GM12865 (cell line): ENCODE measurements around the gene MRFAP1L1.

Experiments
- DNase-seq: peaks from one replicate; pipeline ENCODE4 v3.0.0; 2010; ENCODE audit warnings: low read depth
- H3K4me3 ChIP-seq: 2 replicates; pipeline ENCODE4 v1.5.1; 2011; ENCODE audit warnings: mild to moderate bottlenecking, low read depth, low read length, control low read depth
- TF ChIP-seq, protein P1 (sequence below): IDR thresholded peaks from 2 replicates; pipeline ENCODE4 v1.5.1; 2011; ENCODE audit warnings: low read length, control low read depth, low read depth, inconsistent platforms; ENCODE audit not compliant: insufficient read depth; ENCODE audit errors: missing control alignments

The MRFAP1L1 gene

DNA sequence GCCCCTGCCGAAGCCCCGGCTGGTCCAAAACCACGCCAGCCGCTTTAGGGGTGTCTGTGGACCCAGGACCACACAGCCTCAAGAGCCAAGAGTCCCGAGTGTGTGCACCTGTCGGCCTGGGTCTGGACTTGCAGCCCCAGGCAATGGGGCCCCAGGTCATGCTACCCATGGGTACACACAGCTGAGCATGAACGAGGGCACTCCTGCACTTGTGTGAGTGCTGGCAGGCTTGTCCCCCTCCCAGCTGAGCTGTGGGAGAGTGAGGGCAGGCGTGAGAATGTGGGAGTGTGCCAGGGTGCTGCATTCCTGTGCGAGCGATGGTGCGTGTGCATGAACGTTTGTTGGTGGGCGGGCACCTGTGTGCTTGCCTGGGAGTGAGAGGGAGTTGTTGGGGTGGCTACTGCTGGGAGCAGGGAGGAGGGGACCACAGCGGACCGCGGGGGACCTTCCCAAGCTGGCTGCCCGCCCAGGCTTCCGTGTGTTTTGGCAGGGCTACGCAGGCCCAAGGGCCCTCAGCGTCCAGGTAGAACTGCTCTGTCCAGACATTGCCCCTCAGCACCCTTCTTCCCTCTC, 37.1 kb upstream of the MRFAP1L1 start:
- no peak overlapping the region for H3K4me3 ChIP-seq
- TF ChIP-seq, protein P1, sequence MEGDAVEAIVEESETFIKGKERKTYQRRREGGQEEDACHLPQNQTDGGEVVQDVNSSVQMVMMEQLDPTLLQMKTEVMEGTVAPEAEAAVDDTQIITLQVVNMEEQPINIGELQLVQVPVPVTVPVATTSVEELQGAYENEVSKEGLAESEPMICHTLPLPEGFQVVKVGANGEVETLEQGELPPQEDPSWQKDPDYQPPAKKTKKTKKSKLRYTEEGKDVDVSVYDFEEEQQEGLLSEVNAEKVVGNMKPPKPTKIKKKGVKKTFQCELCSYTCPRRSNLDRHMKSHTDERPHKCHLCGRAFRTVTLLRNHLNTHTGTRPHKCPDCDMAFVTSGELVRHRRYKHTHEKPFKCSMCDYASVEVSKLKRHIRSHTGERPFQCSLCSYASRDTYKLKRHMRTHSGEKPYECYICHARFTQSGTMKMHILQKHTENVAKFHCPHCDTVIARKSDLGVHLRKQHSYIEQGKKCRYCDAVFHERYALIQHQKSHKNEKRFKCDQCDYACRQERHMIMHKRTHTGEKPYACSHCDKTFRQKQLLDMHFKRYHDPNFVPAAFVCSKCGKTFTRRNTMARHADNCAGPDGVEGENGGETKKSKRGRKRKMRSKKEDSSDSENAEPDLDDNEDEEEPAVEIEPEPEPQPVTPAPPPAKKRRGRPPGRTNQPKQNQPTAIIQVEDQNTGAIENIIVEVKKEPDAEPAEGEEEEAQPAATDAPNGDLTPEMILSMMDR = no peak

DNA sequence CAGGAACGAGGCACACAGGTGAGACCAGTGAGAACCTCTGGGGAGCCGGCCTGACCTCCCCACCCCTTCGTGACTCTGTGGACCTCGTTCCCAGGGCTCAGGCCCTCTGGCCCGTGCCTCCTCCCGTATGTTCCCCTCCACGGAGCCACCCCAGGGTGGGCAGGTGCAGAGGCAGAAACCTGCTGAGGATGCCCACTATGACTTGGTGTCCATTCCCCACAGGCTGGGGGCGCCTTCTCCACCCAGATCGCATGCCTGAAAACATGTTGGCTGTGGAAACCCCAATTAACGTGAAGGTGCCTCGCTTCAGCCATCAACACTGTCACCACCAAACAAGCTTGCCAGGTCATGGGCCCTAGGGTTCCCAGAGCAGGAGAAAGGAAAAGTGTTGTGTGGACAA, 33.3 kb upstream of the MRFAP1L1 start:
- H3K4me3 ChIP-seq = no peak overlapping the region
- TF ChIP-seq, protein P1 = no peak
- DNase-seq = no peak

More for the DNA sequence above, 37.1 kb upstream of the MRFAP1L1 start:
- no peak for DNase-seq

- DNase-seq = no peak
- H3K4me3 ChIP-seq = no peak overlapping the region
- TF ChIP-seq, protein P1 = no peak
Measured at GRCh38 chr4:6742507-6742906, 32.8 kb upstream of the MRFAP1L1 start.

DNA sequence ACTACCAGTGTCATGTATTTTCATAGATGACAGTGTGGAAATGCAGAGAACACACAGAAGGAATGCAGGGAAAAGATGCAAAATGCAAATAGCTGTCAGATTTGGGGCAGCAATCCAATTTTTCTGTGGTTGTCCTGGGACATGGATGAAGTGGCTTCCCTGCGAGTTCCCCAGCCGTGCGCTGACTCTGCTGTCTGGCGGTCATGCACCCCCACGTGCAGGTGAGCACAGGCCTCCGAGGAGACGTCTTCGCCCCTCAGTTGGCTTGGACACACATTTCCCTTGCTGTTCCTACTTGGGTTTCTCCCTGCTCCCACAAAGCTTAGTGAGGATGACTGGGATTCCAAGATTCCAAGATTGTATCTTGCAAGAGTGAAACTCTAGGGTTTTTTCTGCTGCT, 30.7 kb upstream of the MRFAP1L1 start:
- no peak overlapping the region for H3K4me3 ChIP-seq
- TF ChIP-seq, protein P1 = no peak
- no peak for DNase-seq

- no peak for DNase-seq
- H3K4me3 ChIP-seq = no peak overlapping the region
- TF ChIP-seq, protein P1 = no peak
Measured at GRCh38 chr4:6739920-6740319, 30.3 kb upstream of the MRFAP1L1 start.

DNA sequence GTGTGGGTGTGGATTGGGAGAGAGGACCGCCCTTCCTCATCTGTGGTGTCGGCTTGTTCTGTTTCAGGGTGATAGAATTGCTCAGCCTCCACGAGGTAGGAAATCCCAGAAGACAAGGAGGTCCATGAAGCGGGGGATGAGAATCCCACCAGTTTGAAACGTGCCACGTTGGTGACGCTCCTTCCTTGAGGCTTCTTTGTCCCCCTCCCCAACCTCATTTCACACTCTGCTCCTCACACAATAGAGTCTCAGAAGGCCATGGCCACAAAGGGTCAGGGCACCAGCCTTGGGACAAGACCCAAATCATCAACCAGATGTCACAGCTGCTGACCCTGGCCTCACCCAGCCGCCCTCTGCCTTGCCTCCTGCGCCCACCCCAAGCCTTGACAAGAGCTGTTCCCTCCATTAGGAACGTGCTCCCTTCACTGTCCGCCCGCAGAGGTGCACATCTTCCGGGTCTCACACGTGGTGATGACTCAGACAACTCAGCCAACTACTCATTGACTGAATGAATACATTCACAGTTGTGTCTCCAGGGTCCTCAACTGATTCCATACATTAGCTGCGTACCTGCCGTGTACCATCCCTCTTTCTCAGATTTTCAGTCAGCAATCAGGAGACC, 24.6 kb upstream of the MRFAP1L1 start:
- H3K4me3 ChIP-seq = no peak overlapping the region
- TF ChIP-seq, protein P1 = no peak
- DNase-seq = no peak
